ENCODE results near the gene KDM7A. TPM values are rescaled to one million over a fixed set of nuclear protein-coding genes. Genes with fewer than 3 reads are reported as not detected.
A peak's percentile ranks its signal among the peaks of the same experiment; 100 is the strongest.

The KDM7A gene
- total and polyA plus RNA-seq, 2 of the 8 experiments (the other 6 are each of a cell fraction or from before 2014, with no cell fraction given): 2.2 to 12.5 TPM

- FAIRE-seq: no peak
Measured at GRCh38 chr7:140036224-140036962, 140.4 kb downstream of the KDM7A start.

More at GRCh38 chr7:140036224-140036962, 140.4 kb downstream of the KDM7A start:
- no peaks in the 10 kb centered on the region for H3K4me1 ChIP-seq (replicated peaks in 1 of 4; ENCODE audit: control insufficient read depth in 3 of 4, insufficient read depth in 4 of 4, low read length in 3 of 4)
- no peaks in the 10 kb centered on the region for H4K20me1 ChIP-seq (replicated peaks in 1 of 2; ENCODE audit: control insufficient read depth in 1 of 2, insufficient read depth in 2 of 2, low read length in 2 of 2)
- H3K9me3 ChIP-seq (ENCODE audit: insufficient read depth in 2 of 2, low read depth in 1 of 2, low read length in 1 of 2): no peaks in the 10 kb centered on the region
- 90% methylated on average over 11 of the region's 11 CpGs; no CpG with 5 or more reads in 1 of the 2 experiments for WGBS, 2 experiments (ENCODE audit: extremely low coverage in 1 of 2, insufficient coverage in 1 of 2, insufficient read length in 1 of 2, insufficient replicate concordance in 2 of 2, low coverage in 1 of 2, low lambda C conversion rate in 2 of 2, missing lambda C conversion rate in 1 of 2)
- no peak for DNase-seq (ENCODE audit: low read depth in 1 of 2, low spot score in 2 of 2)
- H2AFZ ChIP-seq (ENCODE audit: low read length): no peak overlapping the region
- no peak overlapping the region for H2BK5ac ChIP-seq (ENCODE audit: low read depth, low read length)
- peak overlapping the region; percentile 33 for H3K4ac ChIP-seq (replicated peaks; ENCODE audit: insufficient read length, low read depth, low read length)
- no peak overlapping the region for H3K56ac ChIP-seq (replicated peaks; ENCODE audit: insufficient read length, low read depth, low read length)
- H2BK120ac ChIP-seq (replicated peaks; ENCODE audit: low read depth, low read length): no peak overlapping the region
- no peak overlapping the region for H3K27ac ChIP-seq (ENCODE audit: low read depth, low read length)
- H3K4me3 ChIP-seq (ENCODE audit: extremely low read depth in 1 of 4, insufficient read depth in 2 of 4, low read depth in 3 of 4, low read length in 4 of 4): no peak overlapping the region
- no peak overlapping the region for H3K14ac ChIP-seq (ENCODE audit: insufficient read length)
- no peak overlapping the region for H2AK5ac ChIP-seq (ENCODE audit: low read depth, low read length)
- H3K27me3 ChIP-seq (replicated peaks in 1 of 4; ENCODE audit: control insufficient read depth in 3 of 4, extremely low read depth in 1 of 4, insufficient read depth in 3 of 4, low read length in 3 of 4): no peaks in the 10 kb centered on the region
- no peaks in the 10 kb centered on the region for H3K79me1 ChIP-seq (ENCODE audit: low read depth, low read length)
- POLR2A ChIA-PET (ENCODE audit: partially characterized antibody): no interaction called here
- H2BK12ac ChIP-seq (ENCODE audit: low read depth, low read length): no peak overlapping the region
- H2BK15ac ChIP-seq (ENCODE audit: low read length): no peak overlapping the region
- CTCF ChIA-PET (ENCODE audit: partially characterized antibody): no interaction called here
- no peaks in the 10 kb centered on the region; the same call in 1 of the 2 replicates for H3K23me2 ChIP-seq (ENCODE audit: low read depth, low read length)
- H3K4me2 ChIP-seq (ENCODE audit: insufficient read depth in 1 of 2, low read depth in 2 of 2, low read length in 2 of 2): no peak overlapping the region
- no peak overlapping the region for H4K91ac ChIP-seq (replicated peaks; ENCODE audit: insufficient read length, low read length)
- H4K5ac ChIP-seq (ENCODE audit: insufficient read length, low read depth, low read length): no peak overlapping the region
- H3K79me2 ChIP-seq (ENCODE audit: control insufficient read depth in 1 of 2, insufficient read depth in 2 of 2, low read length in 2 of 2): no peaks in the 10 kb centered on the region
- H3K36me3 ChIP-seq (ENCODE audit: control insufficient read depth in 2 of 4, insufficient read depth in 4 of 4, low read length in 3 of 4): no peaks in the 10 kb centered on the region
- no peak overlapping the region for H3K18ac ChIP-seq (ENCODE audit: extremely low read depth, low read length)
- H4K8ac ChIP-seq (ENCODE audit: extremely low read depth, insufficient read depth, low read length): no peak overlapping the region
- H2BK20ac ChIP-seq (ENCODE audit: low read length): no peak overlapping the region
- H3K23ac ChIP-seq (ENCODE audit: insufficient read length): no peak overlapping the region
- H3K9ac ChIP-seq (replicated peaks in 1 of 4; ENCODE audit: extremely low read depth in 1 of 4, low read depth in 3 of 4, low read length in 3 of 4): no peak overlapping the region
